GM18519 (cell line): ENCODE results near the gene TCF4.

Experiments
- ATAC-seq: cut with Tn5 transposase; IDR thresholded peaks from one replicate; pipeline ENCODE4 v1.9.1; 2021; ENCODE audit warnings: mild to moderate bottlenecking, moderate library complexity; ENCODE audit not compliant: unreplicated experiment, low FRiP score

The TCF4 gene

GRCh38 chr18:55369346-55369745 is 218.6 kb downstream of the TCF4 start:
- ATAC-seq = no peak

- ATAC-seq = no peak
Observed at GRCh38 chr18:55365342-55365741, 222.7 kb downstream of the TCF4 start.

DNA sequence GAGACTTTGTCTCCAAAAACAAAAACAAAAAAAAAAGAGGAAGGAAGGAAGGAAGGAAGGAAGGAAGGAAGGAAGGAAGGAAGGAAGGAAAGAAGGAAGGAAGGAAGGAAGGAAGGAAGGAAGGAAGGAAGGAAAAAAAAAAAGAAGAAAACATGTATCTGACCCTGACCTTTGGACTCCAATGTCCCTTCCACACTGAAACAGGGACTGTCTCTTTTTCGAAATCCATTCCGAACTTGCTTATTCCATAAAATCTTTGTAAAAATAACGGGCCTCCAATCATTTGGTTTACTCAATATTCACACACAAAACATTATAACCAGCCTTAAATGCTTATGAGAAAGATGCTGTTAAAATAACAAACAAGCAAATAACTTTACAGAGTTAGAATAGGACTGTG is 225.7 kb downstream of the TCF4 start:
- ATAC-seq = no peak

DNA sequence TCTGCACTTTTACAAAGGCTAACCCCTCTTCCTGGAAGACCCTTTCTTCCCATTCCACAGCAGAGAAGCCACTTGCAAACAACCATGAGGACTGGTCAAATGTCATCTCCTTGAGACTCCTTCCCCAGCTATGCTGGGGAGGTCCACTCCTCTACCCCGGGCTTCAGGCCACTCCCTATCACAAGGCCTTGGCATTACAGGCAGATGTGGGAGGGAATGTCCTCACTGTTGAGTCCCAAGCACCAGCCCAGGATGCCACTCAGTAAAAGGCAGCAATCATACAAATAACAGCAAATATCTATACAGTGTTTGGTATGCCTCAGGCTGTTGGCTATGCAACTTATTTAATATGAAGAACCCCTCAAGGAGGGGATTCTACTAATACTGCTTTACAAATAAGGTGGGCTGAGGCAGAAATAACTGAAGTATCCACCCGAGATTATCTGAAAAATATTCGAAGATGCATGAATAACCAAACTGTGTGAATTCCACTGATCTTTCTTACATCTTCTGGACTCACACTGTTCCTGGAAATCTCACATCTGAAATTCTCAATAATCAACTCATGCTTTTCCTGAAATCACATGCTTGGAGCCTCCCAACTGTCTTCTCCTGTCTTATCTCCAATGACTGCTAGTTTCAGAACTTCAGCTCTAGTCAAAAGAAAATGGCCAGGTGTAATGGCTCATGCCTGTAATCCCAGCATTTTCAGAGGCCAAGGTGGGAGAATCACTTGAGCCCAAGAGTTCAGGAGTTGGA is 226.3 kb downstream of the TCF4 start:
- ATAC-seq = no peak

DNA sequence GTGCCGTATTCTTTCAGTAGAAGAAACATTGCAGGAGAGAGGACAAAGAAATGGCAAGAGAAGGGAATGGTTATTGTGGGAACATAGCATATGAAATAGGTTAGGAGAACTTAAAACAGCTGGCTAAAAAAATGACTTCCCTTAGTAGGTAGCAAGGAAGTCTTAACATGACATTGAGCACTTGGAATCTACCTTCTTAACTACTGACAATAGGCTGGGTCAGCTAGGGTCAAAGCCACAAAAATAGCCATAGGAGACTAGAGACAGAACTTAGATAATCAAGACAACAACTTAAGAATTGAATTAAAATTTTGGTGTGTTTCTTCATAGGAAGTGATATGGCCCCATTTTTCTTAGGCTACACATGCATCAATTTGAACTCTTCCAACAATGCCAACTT is 227.9 kb downstream of the TCF4 start:
- no peak for ATAC-seq

DNA sequence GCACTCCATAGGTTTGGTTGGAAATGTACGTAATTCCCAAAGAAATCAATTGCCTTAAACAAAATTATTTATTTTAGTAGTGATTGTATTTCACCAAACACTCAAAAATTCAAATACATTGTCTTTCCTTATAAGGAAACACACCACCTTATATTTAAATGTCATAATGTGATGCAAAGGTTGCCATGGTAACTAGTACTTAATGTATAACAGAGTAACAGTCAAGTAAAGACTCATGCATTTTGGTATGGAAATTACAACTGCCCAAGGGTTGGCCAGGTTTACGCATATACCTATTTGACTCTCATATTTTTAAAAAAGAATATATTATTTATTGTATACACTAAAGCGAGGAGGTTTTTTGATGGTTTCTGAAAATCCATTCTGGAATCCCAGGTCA is 231.2 kb downstream of the TCF4 start:
- no peak for ATAC-seq

- no peak for ATAC-seq
Observed at GRCh38 chr18:55355223-55355622, 232.8 kb downstream of the TCF4 start.

GRCh38 chr18:55354795-55355194 is 233.2 kb downstream of the TCF4 start:
- ATAC-seq = no peak

- ATAC-seq = no peak
Observed at GRCh38 chr18:55353806-55354205, 234.2 kb downstream of the TCF4 start.

DNA sequence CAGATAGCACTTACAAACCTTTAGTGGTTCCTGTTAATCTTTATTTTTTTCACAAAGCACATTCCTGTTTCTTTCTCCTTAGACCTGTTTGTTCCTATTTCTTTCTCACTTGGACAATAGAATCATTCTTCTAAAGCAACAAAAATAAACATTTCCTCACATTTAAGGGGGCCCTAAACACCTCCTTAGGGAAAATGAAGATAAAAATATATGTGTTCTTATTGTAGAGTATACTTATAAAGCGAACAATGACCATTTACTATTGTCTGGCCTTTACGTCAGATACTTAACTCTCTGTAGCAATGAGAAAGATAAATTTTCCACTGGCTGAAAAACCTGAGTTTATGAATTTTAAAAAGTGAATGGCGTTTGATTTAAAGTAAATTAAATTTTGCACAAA is 234.6 kb downstream of the TCF4 start:
- no peak for ATAC-seq

DNA sequence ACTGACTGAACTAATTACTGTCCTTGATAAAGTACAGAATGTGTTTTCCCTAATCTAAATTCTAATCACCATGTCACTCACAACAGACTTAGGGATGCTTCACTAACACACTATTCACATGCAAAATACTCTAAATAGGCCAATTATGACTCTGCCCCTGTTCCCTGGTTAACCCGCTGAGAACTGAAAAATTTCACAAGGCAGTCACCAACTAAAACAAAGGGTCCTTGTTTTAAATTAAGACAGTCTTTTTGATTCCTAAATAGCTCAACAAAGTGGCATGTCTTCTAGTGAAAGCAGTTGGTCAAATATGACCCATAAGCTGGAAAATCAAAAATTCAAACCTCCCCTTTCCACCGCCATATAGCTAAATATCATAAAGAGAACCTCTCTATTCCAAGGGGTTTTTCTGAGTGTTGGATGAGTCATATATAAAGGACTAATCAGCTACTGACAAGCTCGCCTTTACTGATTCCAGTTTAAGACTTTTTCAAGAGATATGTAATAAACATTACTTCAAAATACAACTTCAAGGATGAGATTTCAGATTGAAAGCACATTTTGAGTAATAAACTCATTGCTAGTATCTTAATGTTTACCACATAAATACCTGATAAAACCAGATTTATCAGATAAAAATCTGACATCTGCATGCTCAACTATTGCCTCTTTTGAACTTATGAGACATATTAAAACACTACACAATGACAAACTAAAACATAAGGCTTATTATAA is 235.8 kb downstream of the TCF4 start:
- peak; percentile 60 for ATAC-seq

DNA sequence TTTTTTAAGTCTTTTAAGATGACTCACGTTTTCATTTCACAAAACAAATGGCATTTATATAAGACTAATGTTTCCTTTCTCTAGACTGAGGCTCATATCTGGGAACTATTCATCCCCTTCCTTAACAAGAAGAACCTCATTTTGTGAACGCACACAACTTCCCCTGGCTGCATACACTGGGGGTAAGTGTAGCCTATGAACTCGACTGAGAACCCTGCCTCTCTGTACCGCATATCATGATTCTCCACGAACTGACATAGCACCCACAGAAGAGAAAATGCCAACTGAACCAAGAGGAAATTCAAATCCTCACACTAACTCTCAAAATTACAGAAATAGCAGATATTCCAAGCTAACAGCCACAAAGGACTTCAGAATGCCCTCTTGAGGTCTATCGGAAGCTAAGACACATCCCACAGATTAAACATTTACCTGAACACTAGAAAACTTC is 236.7 kb downstream of the TCF4 start:
- no peak for ATAC-seq

DNA sequence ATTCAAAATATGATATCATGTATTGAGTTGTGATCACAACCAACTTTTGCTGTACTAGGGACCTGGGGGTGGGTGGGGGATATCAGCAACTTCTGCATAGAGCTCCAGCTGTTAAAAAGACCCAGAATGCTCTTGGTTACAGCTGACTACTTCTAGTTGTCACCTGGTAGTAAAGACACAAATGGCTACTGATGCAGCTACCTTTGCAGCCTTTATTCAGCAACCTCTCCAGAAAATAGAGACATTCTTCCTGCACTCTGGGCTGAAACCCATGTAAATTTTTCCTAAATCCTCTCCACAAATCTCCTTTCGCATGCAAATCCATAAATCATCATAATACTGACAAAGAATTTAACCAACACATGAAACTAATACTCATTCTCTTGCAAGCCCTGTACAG is 238.3 kb downstream of the TCF4 start:
- ATAC-seq = no peak

DNA sequence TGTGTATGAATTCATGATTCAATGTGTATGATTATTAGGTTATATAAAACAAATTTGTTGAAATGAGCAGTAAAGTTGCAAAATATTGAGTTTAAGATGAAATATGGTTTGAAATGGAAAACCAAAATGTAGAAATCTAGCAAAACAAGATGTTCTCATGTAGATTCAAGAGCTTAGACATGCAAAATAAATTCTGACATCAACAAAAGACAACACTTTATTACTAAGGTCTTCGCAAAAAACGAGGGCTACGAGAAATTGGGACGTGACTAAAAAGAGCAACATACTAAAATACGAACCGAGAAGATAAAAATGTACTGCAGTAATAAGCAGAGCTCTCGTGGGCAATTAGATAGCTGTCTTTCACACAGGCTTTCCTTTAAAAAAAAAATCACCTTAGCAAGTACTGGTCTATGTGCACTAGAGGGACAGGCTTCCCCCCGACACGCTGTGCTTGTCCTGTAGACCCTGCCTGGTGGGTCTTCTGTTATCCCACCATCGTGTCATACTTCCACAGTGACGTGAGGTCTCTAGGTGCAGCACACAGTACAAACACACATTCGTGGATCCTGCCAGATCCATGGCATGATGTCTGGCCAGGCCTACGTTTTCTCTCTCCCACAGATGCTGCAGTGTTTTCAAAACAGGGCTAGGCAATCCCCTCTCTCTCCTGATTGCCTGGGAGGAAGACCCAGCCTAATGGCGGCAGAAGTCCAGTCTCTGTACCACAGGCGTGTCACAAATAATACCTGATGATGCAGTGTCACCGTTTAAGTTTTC is 240.8 kb downstream of the TCF4 start:
- no peak for ATAC-seq

- no peak for ATAC-seq
Observed at GRCh38 chr18:55346387-55346786, 241.6 kb downstream of the TCF4 start.

DNA sequence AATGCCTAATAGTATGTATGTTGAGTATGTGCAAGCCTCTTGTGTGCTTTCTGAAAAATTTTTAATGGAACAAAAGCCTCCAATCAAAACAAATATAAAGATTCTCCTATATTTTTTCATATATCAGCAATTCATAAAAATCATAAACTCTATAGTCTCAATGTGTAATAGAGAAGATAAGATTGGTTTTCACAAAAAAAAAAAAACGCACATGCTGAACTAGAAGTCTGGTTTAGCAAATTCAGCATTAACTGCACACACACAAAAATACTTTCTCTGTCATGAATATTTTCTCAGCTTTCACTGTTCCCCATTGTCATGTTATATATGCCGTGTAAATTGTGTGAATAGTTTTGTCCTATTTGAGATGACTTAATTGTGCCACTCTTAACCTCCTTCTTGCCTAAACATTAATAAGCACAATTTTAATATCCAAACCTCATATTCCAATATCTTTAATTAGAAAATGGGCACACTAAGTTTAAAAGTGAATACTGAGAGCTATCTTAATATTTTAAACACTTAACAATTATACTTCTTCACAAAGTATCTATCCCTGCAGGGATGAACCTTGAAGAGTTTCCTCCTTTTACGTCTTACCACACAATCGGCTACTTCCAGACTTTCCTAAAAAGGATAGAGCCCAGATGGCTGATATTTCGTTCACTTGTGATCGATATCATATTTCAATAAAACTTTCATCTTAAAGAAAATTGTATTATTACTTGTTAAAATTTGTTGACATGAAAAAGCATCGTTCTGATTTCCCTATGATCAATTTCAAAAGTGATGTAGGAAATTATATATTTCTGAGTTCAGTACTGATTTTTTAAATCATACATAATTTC is 242.7 kb downstream of the TCF4 start:
- no peak for ATAC-seq

GRCh38 chr18:55343396-55344073 is 244.5 kb downstream of the TCF4 start:
- ATAC-seq = peak; percentile 70

DNA sequence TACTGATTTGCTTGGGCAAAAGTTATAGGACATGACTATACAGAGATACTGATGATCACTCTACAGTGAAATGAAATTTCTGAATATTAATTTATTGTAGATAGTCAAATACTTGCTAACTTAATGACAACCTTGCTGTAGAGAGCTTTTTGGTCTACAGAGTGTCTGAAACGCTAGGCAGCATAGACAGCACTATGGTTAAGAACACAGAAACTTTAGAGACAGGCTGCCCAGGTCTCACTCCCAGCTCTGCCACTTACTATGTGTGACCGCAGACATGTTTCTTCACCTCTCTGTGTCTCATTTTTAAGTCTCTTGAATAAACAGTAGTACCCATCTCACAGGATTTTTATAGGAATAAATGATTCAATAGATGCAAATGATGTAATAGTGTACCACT is 247.0 kb downstream of the TCF4 start:
- ATAC-seq = no peak

GRCh38 chr18:55339990-55340389 is 248.0 kb downstream of the TCF4 start:
- ATAC-seq = no peak
